Calu3 (cell line): ENCODE data around the gene SMG9. TPM values are rescaled to one million over a fixed set of nuclear protein-coding genes. Genes with fewer than 3 reads are reported as not detected.
A peak's percentile ranks its signal among the peaks of the same experiment; 100 is the strongest.

Experiments
- BruUV-seq: library from RNA; stranded (reverse); fragments of 400-500 nt; replicated peaks from 2 replicates; lab custom pipeline; 2021; lab: Mats Ljungman, UMichigan
- CTCF ChIA-PET: fragments of 300-600 bp; sonication (Branson Sonifier 250); formaldehyde crosslinking; loops from one replicate; lab custom pipeline; 2022; ENCODE audit warnings: antibody characterized with exemption; lab: Charles Lee
- DNase-seq: peaks from one replicate; pipeline ENCODE4 v3.0.0; 2022
- H3K27ac Mint-ChIP-seq: one replicate; pipeline ENCODE4 v1.8.0; 2022; ENCODE audit warnings: mixed read lengths; ENCODE audit not compliant: unreplicated experiment
- H3K27me3 Mint-ChIP-seq: one replicate; pipeline ENCODE4 v1.8.0; 2022; ENCODE audit warnings: mixed read lengths; ENCODE audit not compliant: unreplicated experiment
- H3K36me3 Mint-ChIP-seq: one replicate; pipeline ENCODE4 v1.8.0; 2022; ENCODE audit warnings: mild to moderate bottlenecking, moderate library complexity, mixed read lengths; ENCODE audit not compliant: insufficient read depth, unreplicated experiment
- H3K4me1 Mint-ChIP-seq: one replicate; pipeline ENCODE4 v1.8.0; 2022; ENCODE audit warnings: mild to moderate bottlenecking, low read depth, mixed read lengths; ENCODE audit not compliant: unreplicated experiment
- H3K4me3 Mint-ChIP-seq: one replicate; pipeline ENCODE4 v1.8.0; 2022; ENCODE audit warnings: mild to moderate bottlenecking, low read depth, moderate library complexity, mixed read lengths; ENCODE audit not compliant: unreplicated experiment
- H3K9me3 Mint-ChIP-seq: one replicate; pipeline ENCODE4 v1.8.0; 2022; ENCODE audit warnings: low read depth, mixed read lengths; ENCODE audit not compliant: unreplicated experiment
- intact Hi-C: fragments of 100-400 bp; cut with micrococcal nuclease; formaldehyde crosslinking; loops from one replicate; pipeline ENCODE4 v1.10.0; 2022; ENCODE audit not compliant: unreplicated experiment
- total RNA-seq: library from RNA; stranded (reverse); gene quantifications from 2 replicates; pipeline ENCODE4 v1.2.3, GENCODE V29; 2022
- TF ChIP-seq, protein P1 (sequence below): fragments of 200-600 bp; IDR thresholded peaks from one replicate; pipeline ENCODE4 v1.8.0; 2022; ENCODE audit warnings: antibody characterized with exemption; ENCODE audit not compliant: unreplicated experiment

SMG9 gene
- total RNA-seq, 1 experiment from 2014 or later: 85.5 TPM

DNA sequence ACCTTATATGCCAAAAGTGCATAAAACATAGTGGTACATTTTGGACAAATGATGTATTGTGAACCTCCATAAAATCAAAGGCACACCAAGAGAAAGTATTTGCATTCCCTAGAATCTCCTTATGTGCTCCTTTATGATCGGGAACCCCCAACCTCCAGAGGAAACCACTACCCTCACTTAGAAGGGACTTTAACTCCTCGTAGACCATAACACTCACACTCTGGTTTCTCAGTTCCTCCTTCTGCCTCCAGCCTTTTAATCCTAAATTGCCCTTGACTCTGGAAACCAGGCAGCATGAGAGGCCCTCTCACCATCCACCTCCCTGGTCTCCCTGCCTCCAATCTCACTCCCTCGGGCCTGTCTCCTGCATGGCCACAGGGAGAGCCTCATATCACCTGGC, 35.8 kb upstream of the SMG9 start:
- TF ChIP-seq, protein P1, sequence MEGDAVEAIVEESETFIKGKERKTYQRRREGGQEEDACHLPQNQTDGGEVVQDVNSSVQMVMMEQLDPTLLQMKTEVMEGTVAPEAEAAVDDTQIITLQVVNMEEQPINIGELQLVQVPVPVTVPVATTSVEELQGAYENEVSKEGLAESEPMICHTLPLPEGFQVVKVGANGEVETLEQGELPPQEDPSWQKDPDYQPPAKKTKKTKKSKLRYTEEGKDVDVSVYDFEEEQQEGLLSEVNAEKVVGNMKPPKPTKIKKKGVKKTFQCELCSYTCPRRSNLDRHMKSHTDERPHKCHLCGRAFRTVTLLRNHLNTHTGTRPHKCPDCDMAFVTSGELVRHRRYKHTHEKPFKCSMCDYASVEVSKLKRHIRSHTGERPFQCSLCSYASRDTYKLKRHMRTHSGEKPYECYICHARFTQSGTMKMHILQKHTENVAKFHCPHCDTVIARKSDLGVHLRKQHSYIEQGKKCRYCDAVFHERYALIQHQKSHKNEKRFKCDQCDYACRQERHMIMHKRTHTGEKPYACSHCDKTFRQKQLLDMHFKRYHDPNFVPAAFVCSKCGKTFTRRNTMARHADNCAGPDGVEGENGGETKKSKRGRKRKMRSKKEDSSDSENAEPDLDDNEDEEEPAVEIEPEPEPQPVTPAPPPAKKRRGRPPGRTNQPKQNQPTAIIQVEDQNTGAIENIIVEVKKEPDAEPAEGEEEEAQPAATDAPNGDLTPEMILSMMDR: no peak
- H3K27ac Mint-ChIP-seq: no peak overlapping the region
- H3K36me3 Mint-ChIP-seq: no peaks in the 10 kb centered on the region
- no peaks in the 10 kb centered on the region for H3K9me3 Mint-ChIP-seq
- CTCF ChIA-PET: interaction anchor here (1.2 kb wide), 1 partner anchor 12 kb away, joined by 4 read pairs; no protein-coding TSS in a partner anchor
- H3K27me3 Mint-ChIP-seq: no peaks in the 10 kb centered on the region
- DNase-seq: no peak
- peaks cover 6% of the 10 kb centered on the region for H3K4me1 Mint-ChIP-seq
- intact Hi-C loops: no loop called here
- no peak overlapping the region for H3K4me3 Mint-ChIP-seq
- no TSS peak for BruUV-seq

DNA sequence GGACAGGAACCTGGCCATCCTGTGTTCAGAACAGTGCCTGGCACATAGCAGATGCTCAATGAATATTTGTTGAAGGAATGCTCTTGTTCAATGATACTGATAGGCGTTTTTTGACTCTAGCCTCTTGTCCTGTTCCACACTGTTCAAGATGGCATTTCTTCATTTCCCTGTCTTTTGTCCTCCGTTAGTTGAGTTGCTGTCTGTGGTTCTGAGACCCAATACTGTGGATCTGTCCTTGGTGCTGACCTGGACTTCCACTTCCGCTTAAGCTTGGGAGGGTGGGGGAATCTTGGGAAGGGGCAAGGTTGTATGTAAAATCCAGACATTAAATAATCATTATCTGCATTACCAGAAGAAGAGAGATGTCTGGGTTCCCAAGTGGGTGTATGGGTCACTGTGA, 34.3 kb upstream of the SMG9 start:
- no peak overlapping the region for H3K27ac Mint-ChIP-seq
- CTCF ChIA-PET: no interaction called here
- TF ChIP-seq, protein P1: no peak
- H3K4me1 Mint-ChIP-seq: peaks cover 21% of the 10 kb centered on the region
- peaks cover 13% of the 10 kb centered on the region for H3K36me3 Mint-ChIP-seq
- intact Hi-C loops: no loop called here
- no peak for DNase-seq
- H3K9me3 Mint-ChIP-seq: no peaks in the 10 kb centered on the region
- H3K4me3 Mint-ChIP-seq: no peak overlapping the region
- H3K27me3 Mint-ChIP-seq: no peaks in the 10 kb centered on the region
- no TSS peak for BruUV-seq

DNA sequence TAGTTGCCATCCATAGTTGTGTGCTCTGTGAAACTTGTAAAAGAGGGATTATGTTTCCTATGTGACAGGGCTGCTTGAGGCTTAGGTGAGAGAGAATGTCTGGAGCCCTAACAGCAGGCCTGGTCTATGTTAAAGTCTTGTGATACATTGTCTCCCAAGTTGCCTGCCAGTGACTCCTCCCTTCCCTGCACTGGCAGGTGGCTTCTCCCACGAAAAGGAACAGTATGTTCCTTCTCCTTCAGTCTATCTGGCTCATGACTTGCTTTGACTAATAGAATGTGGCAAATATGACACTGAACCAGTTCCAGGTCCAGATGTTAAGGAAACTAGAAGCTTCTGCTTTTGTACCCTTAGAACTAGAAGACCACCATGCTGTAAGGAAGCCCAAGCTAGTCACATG, 31.9 kb upstream of the SMG9 start:
- H3K4me1 Mint-ChIP-seq: peaks cover 45% of the 10 kb centered on the region
- TF ChIP-seq, protein P1: no peak
- CTCF ChIA-PET: no interaction called here

DNA sequence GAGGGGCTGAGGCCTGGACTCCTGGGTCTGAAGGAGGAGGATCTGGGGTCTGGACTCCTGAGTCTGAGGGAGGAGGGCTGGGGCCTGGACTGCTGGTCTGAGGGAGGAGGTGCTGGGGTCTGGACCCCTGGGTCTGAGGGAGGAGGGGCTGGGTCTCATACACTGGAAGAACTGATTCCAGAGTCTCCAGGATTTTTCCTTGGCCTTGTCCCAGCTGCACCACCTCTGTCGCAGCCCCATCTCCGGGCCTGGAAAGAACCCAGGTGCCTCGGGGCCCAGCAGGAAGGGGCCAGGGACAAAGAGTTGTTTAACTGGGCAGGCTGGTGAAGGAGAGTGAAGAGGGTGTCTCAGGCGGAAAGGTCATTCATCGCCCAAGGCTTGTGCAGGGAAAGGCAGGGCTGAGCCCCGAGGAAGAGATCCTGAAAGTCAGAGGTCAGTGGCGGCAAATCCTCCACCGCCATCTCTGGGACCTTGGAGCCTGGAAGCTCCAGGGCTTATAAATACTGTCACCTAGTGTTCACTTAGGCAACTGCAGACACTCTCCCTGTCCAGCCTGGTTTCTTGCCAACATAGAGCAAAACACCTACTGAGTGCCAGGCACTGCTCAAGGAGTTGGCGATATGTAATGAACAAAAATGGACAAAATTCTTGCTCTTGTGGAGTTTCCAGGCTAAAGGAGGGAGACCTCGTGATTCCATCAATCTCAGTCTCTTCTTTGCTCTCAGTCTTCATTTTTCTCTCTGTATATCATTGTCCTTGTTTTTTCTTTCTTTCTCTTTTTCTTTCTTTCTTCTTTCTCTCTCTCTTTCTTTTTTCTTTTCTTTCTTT, 30.4 kb upstream of the SMG9 start:
- Mint-ChIP-seq H3K4me1 (peaks cover 55% of the 10 kb centered on the region), H3K9me3 (peaks cover 2% of the 10 kb centered on the region), H3K4me3 (peak overlapping the region; percentile 10), H3K27me3 (no peaks in the 10 kb centered on the region), H3K27ac (peak overlapping the region; percentile 61), H3K36me3 (peaks cover 35% of the 10 kb centered on the region)
- DNase-seq: peak; percentile 81
- intact Hi-C loops: loop anchor here (1.0 to 2.0 kb wide), 3 partner anchors 18 to 40 kb away; no protein-coding TSS in a partner anchor
- TF ChIP-seq, protein P1: peak; percentile 97
- CTCF ChIA-PET: interaction anchor here (0.5 to 2.0 kb wide), 8 partner anchors 19 to 1167 kb away, joined by 3 to 23 read pairs (median 5); no protein-coding TSS in a partner anchor
- no TSS peak for BruUV-seq

More for the DNA sequence above, 31.9 kb upstream of the SMG9 start:
- H3K9me3 Mint-ChIP-seq: peaks cover 2% of the 10 kb centered on the region
- no peak for DNase-seq
- no TSS peak for BruUV-seq
- no peak overlapping the region for H3K4me3 Mint-ChIP-seq
- H3K27me3 Mint-ChIP-seq: no peaks in the 10 kb centered on the region
- intact Hi-C loops: no loop called here
- no peak overlapping the region for H3K27ac Mint-ChIP-seq
- peaks cover 21% of the 10 kb centered on the region for H3K36me3 Mint-ChIP-seq
